Measurements from ENCODE around the gene MBIP.

DNA sequence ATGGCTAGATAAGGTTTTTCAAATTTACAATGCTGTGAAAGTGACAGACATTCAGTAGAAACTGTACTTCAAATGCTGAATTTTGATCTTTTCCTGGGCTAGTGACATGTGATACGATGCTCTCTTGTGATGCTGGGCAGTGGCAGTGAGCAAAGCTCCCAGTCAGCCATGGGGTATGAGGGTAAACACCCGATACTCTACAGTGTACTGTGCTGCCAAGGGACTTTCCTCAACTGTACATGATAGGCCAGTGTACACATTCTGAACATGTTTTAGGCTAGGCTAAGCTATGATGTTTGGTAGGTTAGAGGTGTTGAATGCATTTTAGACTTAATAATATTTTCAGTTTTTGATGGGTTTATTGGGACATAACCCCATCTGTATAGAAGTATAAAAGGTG is 17.6 kb downstream of the MBIP start:
- TF ChIP-seq, protein P1, sequence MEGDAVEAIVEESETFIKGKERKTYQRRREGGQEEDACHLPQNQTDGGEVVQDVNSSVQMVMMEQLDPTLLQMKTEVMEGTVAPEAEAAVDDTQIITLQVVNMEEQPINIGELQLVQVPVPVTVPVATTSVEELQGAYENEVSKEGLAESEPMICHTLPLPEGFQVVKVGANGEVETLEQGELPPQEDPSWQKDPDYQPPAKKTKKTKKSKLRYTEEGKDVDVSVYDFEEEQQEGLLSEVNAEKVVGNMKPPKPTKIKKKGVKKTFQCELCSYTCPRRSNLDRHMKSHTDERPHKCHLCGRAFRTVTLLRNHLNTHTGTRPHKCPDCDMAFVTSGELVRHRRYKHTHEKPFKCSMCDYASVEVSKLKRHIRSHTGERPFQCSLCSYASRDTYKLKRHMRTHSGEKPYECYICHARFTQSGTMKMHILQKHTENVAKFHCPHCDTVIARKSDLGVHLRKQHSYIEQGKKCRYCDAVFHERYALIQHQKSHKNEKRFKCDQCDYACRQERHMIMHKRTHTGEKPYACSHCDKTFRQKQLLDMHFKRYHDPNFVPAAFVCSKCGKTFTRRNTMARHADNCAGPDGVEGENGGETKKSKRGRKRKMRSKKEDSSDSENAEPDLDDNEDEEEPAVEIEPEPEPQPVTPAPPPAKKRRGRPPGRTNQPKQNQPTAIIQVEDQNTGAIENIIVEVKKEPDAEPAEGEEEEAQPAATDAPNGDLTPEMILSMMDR (IDR thresholded peaks at IDR 0.05; ENCODE audit: borderline replicate concordance, extremely low read depth, low read length, poor library complexity, severe bottlenecking), result no peak
- no peak for TF ChIP-seq EZH2 (IDR thresholded peaks at IDR 0.05; ENCODE audit: borderline replicate concordance, low read depth, low read length, severe bottlenecking)

Measured in DND-41 (cell line).